Midbrain (tissue), 1 donor: ENCODE measurements around the gene SMIM12.

Source experiments
- DNase-seq: peaks from one replicate; lab custom pipeline; 2025; lab: John Stamatoyannopoulos, UW

Gene SMIM12

GRCh38 chr1:34859446-34860200 is at the start of gene SMIM12:
Gene SMIM12, minus strand, starts transcription at chr1:34859749. Its CDS starts 3,772 bp downstream, at chr1:34855977.
- peak; percentile 94 for DNase-seq

DNA sequence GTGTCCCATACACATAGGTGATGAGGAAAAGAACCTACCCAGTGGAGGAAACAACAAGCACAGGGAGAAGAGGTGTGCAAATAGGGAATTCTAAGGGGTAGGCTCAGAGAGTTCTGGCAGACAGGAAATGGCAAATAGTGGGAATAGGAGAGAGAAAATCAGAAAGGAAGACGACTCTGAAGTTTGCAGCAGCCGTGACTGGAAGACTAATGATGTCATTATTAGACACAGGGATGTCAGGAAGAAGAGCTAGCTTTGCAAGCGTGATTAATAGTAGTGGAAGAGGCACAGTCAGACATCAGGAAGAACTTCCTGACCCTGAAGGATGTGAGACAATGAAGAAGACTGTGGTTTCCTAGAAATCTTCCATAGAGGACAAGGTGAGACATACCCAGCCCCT is 48.8 kb upstream of the SMIM12 start:
- no peak for DNase-seq

DNA sequence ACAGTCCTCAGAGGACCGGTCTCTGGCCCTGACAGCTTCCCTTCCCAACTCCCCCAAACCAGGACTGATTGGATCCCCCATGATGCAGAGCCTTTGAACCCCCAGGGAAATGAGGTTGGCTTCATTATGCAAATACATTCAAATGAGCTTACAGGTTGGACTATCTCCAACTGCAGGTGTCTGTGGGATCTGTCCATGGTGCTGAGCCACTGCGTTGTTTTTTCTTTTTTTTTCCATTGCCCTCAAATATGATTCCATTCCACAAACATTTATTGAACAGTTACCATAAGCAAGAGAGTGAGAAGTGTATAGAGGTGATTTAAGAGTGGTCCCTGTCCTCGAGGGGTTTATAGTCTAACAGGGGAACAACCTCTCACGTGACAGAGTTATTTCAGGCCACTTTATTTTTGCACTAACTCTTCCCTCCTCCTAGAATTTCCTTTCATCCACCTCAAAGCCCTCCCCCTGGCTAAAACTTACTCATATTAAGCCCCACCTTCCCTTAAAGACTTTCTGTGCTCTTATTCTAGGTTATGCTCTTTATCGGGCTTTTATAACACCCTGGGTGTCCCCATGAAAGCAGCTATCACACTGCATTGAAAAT is 48.0 kb upstream of the SMIM12 start:
- no peak for DNase-seq

DNA sequence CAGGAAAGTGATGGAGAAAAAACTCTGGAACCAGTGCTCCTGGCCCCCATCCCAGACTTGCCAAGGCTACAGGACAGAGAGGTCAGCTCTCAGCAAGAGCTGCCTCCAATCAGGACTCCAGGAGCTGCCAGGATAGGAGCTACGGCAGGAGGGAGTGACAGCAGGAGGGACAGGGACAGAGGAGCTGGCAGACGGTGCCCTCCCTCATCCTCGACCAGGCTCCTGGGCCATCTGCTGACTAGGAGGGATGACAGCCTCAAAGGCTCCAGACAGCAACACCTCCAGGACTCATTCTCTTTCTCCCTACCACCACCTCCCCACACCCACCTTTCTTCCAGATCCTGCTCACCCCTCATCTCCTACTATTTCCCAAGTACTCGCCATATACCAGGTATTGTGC is 47.2 kb upstream of the SMIM12 start:
- no peak for DNase-seq

- no peak for DNase-seq
Measured at GRCh38 chr1:34906222-34906621, 46.7 kb upstream of the SMIM12 start.

DNA sequence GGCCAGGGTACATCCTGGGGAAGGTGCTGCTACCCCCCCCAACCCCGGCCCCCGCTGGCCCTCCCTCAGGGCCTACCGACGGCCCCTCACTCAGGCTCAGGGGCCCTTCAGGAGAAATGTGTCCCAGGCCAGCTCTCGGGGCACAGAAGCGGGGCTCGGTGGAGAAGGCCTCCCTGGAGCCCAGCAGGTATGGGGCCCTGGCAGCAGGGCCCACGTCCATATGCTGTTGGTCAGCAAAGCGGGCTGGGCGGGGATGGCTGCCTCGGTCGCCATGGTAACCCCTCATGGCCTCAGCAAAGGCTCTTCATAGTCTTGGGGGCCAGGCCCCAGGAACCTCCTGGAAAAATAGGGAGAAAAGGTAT is 45.5 kb upstream of the SMIM12 start:
- no peak for DNase-seq

DNA sequence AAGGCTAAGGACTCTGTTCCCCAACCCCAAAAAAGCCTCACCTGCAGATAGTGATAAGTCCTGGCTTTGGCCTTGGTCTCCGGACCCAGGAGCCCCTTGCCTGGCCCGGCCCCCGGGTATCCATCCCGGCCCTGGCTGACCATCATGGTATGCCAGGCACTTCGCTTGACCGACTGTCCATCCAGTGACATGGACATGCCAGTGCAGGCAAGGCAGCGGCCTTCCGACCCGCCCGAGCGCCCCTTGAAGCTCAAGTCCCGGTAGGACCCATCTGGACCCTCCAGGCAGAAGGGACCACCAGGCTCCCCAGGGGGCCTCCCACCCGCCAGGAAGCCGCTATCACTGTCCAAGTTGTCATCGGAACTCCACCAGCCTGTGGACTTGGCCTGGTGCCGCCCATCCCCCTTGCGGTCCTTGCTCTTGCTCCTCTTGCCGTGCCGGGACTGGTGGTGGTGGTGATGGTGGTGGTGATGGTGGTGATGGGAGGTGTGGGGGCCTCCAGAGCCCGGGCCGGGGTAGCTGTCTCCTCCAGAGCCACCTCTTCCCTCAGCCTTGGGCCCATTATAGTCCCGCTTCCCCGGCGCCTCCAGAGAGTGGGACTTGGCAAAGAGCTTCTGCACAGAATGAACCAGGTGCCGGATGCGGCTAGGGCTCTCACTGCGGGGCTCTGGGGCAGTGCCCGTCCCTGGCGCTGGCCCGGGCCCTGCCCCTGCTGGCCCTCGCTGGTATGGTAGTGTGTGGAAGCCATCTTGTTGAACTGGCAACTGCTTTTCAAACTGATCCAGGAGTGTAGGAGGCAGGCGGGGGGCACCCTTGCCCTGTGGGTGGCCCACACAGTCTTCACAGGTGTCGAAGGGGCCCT is 44.9 kb upstream of the SMIM12 start:
- no peak for DNase-seq

DNA sequence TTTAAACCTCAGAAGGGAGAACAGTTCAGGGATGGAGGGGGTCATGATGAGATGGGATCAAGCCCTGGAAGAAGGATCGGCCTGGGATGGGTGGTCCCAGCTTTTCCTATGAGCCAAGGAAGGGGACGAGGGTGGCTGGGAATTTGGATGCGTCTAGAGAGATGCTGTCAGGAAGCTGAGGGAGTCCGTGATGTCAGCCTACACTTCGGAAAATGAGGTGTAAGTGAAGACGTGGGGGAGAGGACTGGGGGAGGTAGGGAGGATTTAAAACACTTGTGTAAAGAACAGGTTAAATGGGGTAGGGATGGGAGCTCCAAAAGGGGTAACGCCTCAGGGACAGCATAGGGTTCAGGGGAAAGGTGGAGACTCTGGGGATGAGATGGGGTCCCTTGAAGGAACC is 42.4 kb upstream of the SMIM12 start:
- no peak for DNase-seq

DNA sequence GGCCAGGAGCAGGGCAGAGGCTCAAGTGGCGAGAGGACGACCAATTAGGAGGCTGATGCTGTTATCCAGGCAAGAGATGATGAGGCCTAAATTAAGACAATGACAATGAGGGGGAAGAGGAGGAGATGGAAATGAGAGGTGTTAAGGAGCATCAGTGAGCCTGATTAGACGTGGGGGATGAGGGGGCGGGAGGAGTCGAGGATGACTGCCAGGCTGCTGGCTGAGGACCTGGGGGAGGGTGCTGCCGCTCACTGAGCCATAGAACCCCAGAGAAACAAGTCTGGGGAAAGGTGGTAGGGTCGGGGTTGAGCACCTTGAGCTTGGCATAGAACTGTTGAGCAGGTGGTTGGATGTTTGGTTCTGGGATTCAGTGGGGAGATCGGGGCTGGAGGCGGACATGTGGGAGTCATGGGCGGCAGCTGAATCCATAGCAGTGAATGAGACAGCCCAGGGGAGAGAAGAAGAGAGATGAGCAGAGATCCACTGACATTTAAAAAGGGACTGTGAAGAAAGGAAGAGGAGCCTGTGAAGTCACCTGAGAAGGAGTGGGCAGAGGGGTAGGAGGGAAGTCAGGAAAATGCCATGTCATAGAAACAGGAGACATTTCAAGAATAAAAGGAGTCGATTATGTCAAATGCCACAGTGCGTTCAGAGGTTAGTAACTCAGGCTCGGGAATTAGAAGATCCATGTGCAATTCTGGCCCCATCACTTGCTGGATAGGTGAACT is 41.4 kb upstream of the SMIM12 start:
- no peak for DNase-seq

GRCh38 chr1:34899906-34900305 is 40.4 kb upstream of the SMIM12 start:
- DNase-seq = no peak

GRCh38 chr1:34899471-34899870 is 39.9 kb upstream of the SMIM12 start:
- DNase-seq = no peak

DNA sequence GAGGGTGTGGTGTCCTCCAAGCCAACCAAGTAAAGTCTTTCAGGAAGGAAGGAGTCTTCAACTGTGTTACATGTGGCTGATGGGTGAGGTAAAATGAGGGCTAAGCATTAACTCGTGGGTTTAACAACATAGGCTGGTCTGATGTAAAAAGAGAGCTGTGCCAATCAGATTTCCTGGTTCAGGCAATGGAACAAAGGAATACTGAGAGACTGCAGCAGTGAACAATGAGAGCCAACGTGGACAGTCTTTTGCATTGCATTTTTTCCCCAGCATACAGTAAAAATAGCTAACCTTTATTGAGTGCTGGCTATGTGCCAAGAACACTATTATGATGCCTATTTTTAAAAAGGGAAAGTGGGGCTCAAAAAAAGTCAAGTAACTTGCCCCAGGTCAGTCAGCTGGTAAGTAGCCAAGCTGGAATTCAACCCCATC is 38.8 kb upstream of the SMIM12 start:
- no peak for DNase-seq

- DNase-seq = no peak
Measured at GRCh38 chr1:34896612-34897011, 37.1 kb upstream of the SMIM12 start.

- no peak for DNase-seq
Measured at GRCh38 chr1:34889705-34890104, 30.2 kb upstream of the SMIM12 start.

DNA sequence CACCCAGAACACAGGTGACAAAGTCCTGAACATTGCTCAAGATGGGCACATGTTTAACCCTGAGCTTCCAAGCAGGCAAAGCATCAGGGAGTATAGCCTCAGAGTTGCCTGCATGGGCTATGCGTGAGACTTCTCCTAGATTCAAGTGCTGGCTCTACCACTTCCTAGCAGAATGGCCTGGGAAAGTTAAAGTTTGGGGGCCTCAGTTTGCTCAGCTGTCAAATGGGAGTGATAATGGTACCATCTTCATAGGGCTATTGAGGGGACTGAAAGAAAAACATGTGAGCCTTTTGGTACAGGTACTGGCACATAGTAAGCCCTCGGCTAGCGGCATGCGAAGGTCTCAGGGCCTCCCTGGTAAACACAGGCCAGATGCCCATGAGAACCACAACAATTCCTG is 28.0 kb upstream of the SMIM12 start:
- DNase-seq = no peak

DNA sequence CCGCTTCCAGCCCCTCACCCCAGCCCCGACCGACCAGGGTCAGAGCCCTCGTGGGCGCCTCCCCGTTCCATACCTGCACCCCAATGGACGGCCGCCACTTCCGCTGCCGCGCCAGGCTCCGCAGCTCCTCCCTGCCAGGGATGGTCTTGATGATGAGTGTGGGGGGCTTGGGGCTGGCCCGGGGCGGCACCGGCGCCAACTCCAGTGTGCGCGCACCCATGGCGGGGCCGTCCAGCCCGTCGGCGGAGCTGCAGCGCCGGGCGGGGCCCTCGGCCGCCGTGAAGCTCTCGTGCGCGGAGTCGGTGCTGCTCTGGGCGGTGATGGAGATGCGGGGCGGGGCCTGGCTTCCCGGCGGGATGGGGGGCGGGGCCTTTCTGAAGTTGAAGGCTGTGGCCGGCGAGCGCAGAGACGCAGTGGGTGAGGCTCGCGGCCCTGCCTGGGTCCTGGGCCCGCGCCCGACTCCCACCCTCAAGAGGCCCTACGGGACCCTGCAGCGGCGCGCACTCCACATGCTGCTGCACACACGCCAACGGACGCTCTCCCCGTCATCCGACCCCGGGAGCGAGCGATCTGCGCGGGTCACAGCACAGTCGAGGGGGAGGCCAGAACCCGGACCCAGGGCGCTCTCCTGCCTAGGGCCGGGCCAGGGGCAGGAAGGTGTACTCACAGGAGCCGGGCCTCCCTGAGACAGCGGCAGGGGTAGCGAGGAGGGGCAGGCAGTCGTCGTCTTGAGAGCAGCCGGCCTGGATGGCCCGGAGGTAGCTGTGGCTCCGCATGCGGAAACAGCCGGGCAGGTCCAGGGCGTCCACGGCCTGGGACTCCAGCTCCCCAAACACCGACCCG is 26.1 kb upstream of the SMIM12 start:
- no peak for DNase-seq

DNA sequence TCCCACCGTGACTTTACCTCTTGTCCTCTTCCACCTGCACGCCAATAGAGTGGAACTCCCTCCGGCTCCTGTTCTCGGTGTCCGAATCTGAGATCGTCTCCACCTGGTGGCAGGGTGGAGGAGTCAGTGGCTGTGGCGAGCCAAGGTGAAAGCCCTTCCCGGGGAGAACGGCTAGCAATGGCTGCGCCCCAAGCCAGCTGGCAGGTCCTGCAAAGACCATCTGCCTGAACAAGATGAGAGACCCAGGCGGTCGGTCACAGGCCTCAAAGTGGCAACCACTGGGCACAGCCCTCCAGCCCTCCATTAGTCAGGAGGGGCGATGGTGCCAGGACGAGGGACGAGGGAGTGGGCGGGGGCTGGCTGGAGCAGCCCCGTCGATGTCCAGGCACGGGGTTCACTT is 25.4 kb upstream of the SMIM12 start:
- no peak for DNase-seq

DNA sequence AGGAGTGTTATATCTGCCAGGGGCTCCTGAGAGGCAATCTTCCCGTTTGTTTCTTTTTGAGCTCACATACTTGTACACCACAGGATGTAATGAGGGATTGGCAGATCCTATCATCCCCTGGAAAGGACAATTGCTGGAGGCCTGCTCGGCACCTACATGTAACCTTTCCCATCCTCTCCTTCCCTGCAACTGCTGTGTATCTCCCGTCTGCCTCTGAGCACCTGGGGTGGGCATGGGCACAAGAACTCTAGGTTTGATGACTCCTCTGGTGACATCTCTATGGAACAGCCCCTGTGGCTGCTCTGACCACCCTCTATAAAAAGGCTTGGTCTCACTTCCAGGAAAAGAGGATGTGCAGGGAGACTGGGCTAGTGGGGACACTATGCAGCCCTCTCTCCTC is 25.0 kb upstream of the SMIM12 start:
- no peak for DNase-seq

GRCh38 chr1:34879230-34879629 is 19.7 kb upstream of the SMIM12 start:
- DNase-seq = no peak

DNA sequence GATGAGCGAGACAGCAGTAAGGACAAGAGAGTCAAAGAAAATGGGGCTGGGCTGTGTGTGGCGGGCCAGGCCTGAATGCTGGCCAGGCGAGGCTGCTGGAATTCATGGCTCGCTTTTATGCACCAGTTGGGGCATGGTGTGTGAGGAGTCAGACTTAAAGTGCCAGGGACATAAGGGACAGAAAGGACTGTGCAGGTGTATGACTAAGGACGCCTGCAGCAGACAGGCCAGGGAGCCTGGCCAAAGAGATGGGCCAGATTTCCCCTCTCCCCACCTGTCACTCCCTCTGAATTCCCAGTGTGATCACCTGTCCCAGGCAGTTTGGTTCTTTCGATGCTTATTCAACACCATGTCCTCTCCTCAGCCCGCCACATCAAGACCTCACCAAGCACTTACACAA is 16.9 kb upstream of the SMIM12 start:
- DNase-seq = no peak

- no peak for DNase-seq
Measured at GRCh38 chr1:34874296-34874952, 14.9 kb upstream of the SMIM12 start.
